AG10803 (cell line): ENCODE results near the gene GSDMA.

Experiments used
- DNase-seq: peaks from one replicate; pipeline ENCODE4 v3.0.0; 2010; ENCODE audit warnings: low read depth
- H3K4me3 ChIP-seq: 2 replicates; pipeline ENCODE4 v1.5.1; 2011; ENCODE audit warnings: mild to moderate bottlenecking, low read length, control low read depth
- TF ChIP-seq, protein P1 (sequence below): conservative IDR thresholded peaks from 2 replicates; pipeline ENCODE4 v1.5.1; 2011; ENCODE audit warnings: mild to moderate bottlenecking, low read length, control low read depth, inconsistent platforms

GSDMA gene

DNA sequence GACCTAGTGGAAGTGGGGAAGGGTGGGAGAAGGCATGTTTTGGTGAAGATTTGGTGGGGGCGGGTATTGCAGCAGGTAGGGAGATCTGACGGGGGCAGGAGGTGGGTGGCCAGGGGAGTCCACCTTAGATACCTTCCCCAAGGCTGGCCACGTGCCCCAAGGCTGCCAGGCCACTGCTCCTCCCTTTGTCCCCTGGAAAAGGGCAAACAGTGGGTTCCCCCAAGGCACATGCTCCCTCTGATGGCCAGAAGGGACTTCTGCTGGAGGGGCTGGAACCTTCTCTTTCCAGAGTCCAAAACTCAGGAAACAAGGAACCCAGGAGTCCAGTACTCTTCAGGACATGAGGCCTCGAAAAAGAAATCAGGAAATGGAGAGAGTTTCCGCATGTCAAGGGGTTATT is 11.6 kb downstream of the GSDMA start:
- H3K4me3 ChIP-seq: no peak overlapping the region
- TF ChIP-seq, protein P1, sequence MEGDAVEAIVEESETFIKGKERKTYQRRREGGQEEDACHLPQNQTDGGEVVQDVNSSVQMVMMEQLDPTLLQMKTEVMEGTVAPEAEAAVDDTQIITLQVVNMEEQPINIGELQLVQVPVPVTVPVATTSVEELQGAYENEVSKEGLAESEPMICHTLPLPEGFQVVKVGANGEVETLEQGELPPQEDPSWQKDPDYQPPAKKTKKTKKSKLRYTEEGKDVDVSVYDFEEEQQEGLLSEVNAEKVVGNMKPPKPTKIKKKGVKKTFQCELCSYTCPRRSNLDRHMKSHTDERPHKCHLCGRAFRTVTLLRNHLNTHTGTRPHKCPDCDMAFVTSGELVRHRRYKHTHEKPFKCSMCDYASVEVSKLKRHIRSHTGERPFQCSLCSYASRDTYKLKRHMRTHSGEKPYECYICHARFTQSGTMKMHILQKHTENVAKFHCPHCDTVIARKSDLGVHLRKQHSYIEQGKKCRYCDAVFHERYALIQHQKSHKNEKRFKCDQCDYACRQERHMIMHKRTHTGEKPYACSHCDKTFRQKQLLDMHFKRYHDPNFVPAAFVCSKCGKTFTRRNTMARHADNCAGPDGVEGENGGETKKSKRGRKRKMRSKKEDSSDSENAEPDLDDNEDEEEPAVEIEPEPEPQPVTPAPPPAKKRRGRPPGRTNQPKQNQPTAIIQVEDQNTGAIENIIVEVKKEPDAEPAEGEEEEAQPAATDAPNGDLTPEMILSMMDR: no peak
- no peak for DNase-seq

DNA sequence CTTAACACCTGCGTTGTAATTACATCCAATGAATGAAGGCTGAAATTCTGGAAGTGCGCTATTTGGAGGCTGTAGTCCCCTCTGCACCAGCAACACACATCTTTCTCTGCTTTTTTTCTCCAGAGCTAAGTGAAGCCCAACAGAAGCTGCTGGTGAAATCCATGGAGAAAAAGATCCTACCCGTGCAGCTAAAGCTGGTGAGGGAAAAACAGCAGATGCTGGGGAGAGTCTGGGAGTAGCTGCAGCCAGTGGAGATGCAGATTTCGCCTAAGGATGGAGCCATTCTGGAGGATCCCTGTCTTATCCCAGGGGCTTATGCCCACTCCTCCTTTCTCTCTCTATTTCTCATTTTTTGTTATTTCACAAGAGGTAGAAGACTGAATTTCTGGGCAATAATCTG is 13.0 kb downstream of the GSDMA start:
- DNase-seq: no peak
- H3K4me3 ChIP-seq: no peak overlapping the region
- TF ChIP-seq, protein P1: no peak

DNA sequence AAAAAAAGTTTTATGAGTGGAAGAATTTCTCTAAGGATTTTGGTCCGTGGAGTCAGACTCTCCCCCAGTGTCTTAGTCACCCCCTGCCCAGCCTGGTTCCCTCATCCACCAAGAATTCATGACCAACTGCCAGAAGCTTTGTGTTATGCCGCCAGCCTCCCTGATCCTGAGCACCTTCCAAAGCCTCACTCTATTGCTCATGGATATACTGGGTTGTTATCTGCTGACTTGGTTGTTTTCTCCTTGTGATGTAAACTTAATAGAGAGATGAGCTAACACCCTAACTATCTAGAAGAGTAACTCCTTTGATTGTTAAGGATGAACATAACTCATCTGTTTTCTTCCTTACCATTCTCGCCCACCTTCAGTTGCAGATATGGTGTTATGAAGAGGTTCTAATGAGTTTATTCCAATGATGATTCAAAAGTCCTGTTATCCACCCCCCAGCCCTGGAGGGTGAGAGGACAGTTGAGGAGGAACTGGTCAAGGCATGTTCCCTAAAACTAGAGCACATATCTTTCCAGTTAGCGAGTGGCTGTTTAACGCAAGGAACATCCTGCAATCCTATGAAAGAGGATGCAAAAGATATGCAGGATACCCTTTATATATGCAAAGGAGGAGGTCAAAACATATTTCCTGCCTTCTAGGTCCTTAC is 16.3 kb downstream of the GSDMA start:
- no peak overlapping the region for H3K4me3 ChIP-seq
- TF ChIP-seq, protein P1: no peak
- peak; percentile 84 for DNase-seq

DNA sequence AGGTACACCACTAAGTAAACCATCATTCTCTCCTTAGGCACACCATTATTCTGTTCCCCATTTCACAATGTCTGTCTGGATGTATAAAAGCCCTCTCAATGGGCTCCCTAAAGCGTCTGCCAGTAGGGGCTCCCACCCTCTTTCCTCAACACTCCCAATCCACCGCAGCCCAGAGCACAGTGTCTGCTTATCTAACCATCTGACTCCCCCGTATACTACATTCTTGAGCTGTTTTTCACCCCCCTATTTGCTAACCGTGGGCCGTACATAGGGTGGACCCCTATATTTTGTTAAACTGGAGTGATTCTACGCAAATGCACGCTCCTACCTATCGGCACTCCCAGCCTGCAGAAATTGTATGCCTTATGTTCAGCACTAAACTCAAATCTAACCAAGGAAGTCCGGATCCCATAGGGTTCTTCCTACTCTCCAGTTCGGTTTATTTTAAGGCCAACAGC is 17.1 kb downstream of the GSDMA start:
- no peak for DNase-seq
- TF ChIP-seq, protein P1: peak; percentile 31
- peak overlapping the region; percentile 76 for H3K4me3 ChIP-seq

DNA sequence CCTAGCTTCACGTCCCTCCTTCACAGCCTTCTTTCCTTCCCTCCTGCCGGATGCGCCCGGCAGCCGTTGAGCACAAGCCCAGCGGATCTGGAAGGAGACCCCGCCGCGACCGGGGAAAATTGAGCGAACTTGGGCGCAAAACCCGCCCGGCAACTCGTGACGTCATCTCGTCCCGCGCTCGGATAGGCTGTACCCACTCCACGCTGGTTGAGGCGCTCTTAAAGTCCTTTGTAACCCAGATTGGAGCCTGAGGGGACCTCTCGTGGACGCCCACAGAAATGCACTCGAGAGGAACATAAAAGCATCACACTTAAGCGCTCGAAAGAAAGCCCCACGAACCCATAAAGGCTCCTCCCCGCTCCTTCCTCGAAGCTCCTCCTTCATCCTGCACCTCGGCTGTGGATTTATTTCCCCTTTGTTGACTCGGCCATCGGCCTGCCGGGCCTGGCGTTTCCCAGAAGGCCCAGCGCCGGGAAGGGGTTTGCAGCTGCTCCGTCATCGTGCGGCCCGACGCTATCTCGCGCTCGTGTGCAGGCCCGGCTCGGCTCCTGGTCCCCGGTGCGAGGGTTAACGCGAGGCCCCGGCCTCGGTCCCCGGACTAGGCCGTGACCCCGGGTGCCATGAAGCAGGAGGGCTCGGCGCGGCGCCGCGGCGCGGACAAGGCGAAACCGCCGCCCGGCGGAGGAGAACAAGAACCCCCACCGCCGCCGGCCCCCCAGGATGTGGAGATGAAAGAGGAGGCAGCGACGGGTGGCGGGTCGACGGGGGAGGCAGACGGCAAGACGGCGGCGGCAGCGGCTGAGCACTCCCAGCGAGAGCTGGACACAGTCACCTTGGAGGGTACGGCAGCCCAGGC is 17.8 kb downstream of the GSDMA start, which contains the start of gene PSMD3:
Gene PSMD3 (plus strand): TSS at position 457 of the 856 bp plus-strand sequence. CDS start 164 bp downstream, at position 621.
- TF ChIP-seq, protein P1: peak; percentile 82
- peak; percentile 99 for DNase-seq
- peak within 1 kb of the TSS; percentile 96 for H3K4me3 ChIP-seq

DNA sequence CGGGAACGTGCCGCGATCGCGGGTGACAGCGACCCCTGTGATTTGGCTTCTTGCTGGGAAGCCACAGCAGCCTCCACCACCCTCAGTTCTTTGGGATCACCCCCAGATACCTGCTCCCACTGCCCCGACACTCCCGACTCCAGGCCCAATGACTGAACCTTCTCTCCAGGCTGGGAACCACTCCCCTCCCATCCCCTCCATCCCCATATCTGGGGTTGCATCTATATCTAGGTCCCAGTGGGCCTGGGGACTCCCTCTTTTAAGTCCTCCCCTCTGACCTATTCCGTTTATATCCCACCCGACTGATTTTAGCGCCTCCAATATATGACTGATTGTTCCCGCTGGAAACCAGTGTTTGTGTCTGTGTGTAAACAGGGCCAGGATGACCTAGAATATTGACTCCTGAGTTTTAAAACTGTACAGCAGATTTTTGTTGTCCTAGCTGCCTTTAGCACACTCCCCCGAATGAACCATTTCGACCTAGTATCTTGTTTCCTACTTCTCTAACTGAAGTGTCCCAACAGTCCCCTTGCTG is 18.5 kb downstream of the GSDMA start:
- TF ChIP-seq, protein P1: no peak; the same call in 1 of the 2 replicates
- H3K4me3 ChIP-seq: peak overlapping the region; percentile 96
- DNase-seq: no peak
